Measurements from ENCODE around the gene ANXA4.

DNA sequence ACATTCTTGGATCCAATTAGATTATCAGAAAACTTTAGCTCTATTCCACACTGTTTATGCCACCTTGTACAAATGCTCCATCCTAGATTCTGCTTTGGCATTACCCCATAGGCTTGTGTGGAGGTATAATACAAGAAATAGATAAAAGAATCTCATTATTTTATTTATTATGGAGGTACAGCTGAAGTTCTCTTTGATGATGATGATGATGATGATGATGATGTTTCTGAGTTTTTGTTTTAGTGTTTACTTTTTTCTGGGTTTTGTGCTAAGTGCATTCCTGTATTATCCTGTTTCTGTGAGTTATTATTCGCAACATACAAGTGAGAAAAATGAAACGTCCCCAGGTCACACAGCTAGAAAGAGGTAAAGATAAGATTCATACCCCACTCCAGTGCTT, 43.4 kb downstream of the ANXA4 start:
- TF ChIP-seq, protein P1, sequence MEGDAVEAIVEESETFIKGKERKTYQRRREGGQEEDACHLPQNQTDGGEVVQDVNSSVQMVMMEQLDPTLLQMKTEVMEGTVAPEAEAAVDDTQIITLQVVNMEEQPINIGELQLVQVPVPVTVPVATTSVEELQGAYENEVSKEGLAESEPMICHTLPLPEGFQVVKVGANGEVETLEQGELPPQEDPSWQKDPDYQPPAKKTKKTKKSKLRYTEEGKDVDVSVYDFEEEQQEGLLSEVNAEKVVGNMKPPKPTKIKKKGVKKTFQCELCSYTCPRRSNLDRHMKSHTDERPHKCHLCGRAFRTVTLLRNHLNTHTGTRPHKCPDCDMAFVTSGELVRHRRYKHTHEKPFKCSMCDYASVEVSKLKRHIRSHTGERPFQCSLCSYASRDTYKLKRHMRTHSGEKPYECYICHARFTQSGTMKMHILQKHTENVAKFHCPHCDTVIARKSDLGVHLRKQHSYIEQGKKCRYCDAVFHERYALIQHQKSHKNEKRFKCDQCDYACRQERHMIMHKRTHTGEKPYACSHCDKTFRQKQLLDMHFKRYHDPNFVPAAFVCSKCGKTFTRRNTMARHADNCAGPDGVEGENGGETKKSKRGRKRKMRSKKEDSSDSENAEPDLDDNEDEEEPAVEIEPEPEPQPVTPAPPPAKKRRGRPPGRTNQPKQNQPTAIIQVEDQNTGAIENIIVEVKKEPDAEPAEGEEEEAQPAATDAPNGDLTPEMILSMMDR (IDR thresholded peaks at IDR 0.05): no peak
- no peak for TF ChIP-seq POLR2A (IDR thresholded peaks at IDR 0.05)
- no peak for TF ChIP-seq EP300 (IDR thresholded peaks at IDR 0.05)

All from tibial nerve (tissue), 4 donors.